IPS DF 6.9 (cell line): Measurements from ENCODE around the gene PRCD.
"Not testable (repeated sequence)": the region's sequence is repeated elsewhere in the genome, so short reads cannot be mapped to it uniquely, and the experiment has no call there.

Experiments
- DNase-seq: peaks from one replicate; pipeline ENCODE4 v3.0.0-alpha.2; 2013; ENCODE audit warnings: low read depth, low spot score
- H3K27ac ChIP-seq: one replicate; pipeline ENCODE4 v1.5.1; 2013; ENCODE audit warnings: low read length, control low read depth
- H3K27me3 ChIP-seq: 2 replicates; pipeline ENCODE4 v1.6.1; 2013; ENCODE audit warnings: mild to moderate bottlenecking, low read length; ENCODE audit not compliant: control insufficient read depth, insufficient read depth
- H3K36me3 ChIP-seq: 2 replicates; pipeline ENCODE4 v1.6.1; 2013; ENCODE audit warnings: low read length; ENCODE audit not compliant: control insufficient read depth, insufficient read depth
- H3K4me1 ChIP-seq: 2 replicates; pipeline ENCODE4 v1.6.1; 2013; ENCODE audit warnings: low read length; ENCODE audit not compliant: control insufficient read depth, insufficient read depth
- H3K4me3 ChIP-seq: 2 replicates; pipeline ENCODE4 v1.5.1; 2013; ENCODE audit warnings: mild to moderate bottlenecking, low read length
- H3K9me3 ChIP-seq: 2 replicates; pipeline ENCODE4 v1.6.1; 2013; ENCODE audit warnings: low read length, inconsistent platforms; ENCODE audit not compliant: control insufficient read depth, insufficient read depth
- WGBS: extraction: QIAGEN DNeasy Blood & Tissue Kit; methylation state at CpG from one replicate; pipeline ENCODE4 v1.1.7; 2013; ENCODE audit warnings: mixed read lengths, missing lambda C conversion rate; ENCODE audit not compliant: insufficient read length, insufficient coverage; 5-methylcytosine and 5-hydroxymethylcytosine counted together

Gene PRCD

GRCh38 chr17:76506408-76507345, 33.2 kb upstream of the PRCD start:
- Histone ChIP-seq H3K36me3 (no peaks in the 10 kb centered on the region), H3K27ac (no peak overlapping the region), H3K4me3 (no peak overlapping the region), H3K27me3 (no peaks in the 10 kb centered on the region; the same call in 1 of the 2 replicates), H3K9me3 (no peaks in the 10 kb centered on the region), H3K4me1 (peaks cover 2% of the 10 kb centered on the region; the same call in 1 of the 2 replicates)
- no CpG with 5 or more reads among the region's 24 CpGs for WGBS
- DNase-seq: no peak

- not testable (repeated sequence) for DNase-seq, H3K27me3 ChIP-seq, H3K4me3 ChIP-seq, H3K4me1 ChIP-seq, H3K36me3 ChIP-seq, H3K9me3 ChIP-seq, H3K27ac ChIP-seq
- WGBS: no CpG with 5 or more reads among the region's 14 CpGs
Observed at GRCh38 chr17:76508472-76509063, 31.3 kb upstream of the PRCD start.

- no CpG with 5 or more reads among the region's 9 CpGs for WGBS
- H3K9me3 ChIP-seq: no peaks in the 10 kb centered on the region
- H3K4me3 ChIP-seq: no peak overlapping the region
- H3K27ac ChIP-seq: no peak overlapping the region
- no peaks in the 10 kb centered on the region; the same call in 1 of the 2 replicates for H3K27me3 ChIP-seq
- no peak for DNase-seq
- H3K36me3 ChIP-seq: no peaks in the 10 kb centered on the region
- no peaks in the 10 kb centered on the region for H3K4me1 ChIP-seq
Observed at GRCh38 chr17:76510831-76511244, 29.0 kb upstream of the PRCD start.

- Histone ChIP-seq H3K27me3 (no peaks in the 10 kb centered on the region; the same call in 1 of the 2 replicates), H3K36me3 (no peaks in the 10 kb centered on the region), H3K9me3 (no peaks in the 10 kb centered on the region), H3K27ac (no peak overlapping the region), H3K4me3 (no peak overlapping the region), H3K4me1 (no peaks in the 10 kb centered on the region)
- WGBS: no CpG with 5 or more reads among the region's 13 CpGs
- no peak for DNase-seq
Observed at GRCh38 chr17:76511668-76512365, 28.0 kb upstream of the PRCD start.

- Histone ChIP-seq H3K4me3 (no peak overlapping the region), H3K27ac (no peak overlapping the region), H3K27me3 (no peaks in the 10 kb centered on the region; the same call in 1 of the 2 replicates), H3K4me1 (no peaks in the 10 kb centered on the region), H3K9me3 (no peaks in the 10 kb centered on the region), H3K36me3 (no peaks in the 10 kb centered on the region)
- no CpG with 5 or more reads among the region's 22 CpGs for WGBS
- no peak for DNase-seq
Observed at GRCh38 chr17:76512366-76513305, 27.2 kb upstream of the PRCD start.

- no peaks in the 10 kb centered on the region for H3K36me3 ChIP-seq
- H3K9me3 ChIP-seq: no peaks in the 10 kb centered on the region
- no CpG with 5 or more reads among the region's 6 CpGs for WGBS
- H3K4me3 ChIP-seq: no peak overlapping the region
- H3K27ac ChIP-seq: no peak overlapping the region
- H3K4me1 ChIP-seq: no peaks in the 10 kb centered on the region
- no peaks in the 10 kb centered on the region; the same call in 1 of the 2 replicates for H3K27me3 ChIP-seq
- no peak for DNase-seq
Observed at GRCh38 chr17:76513306-76513692, 26.5 kb upstream of the PRCD start.

- WGBS: no CpG with 5 or more reads among the region's 6 CpGs
- not testable (repeated sequence) for H3K4me3 ChIP-seq, H3K27ac ChIP-seq, H3K4me1 ChIP-seq, DNase-seq, H3K27me3 ChIP-seq, H3K36me3 ChIP-seq, H3K9me3 ChIP-seq
Observed at GRCh38 chr17:76514355-76514754, 25.5 kb upstream of the PRCD start.

- Histone ChIP-seq H3K27me3 (no peaks in the 10 kb centered on the region; the same call in 1 of the 2 replicates), H3K36me3 (no peaks in the 10 kb centered on the region), H3K9me3 (no peaks in the 10 kb centered on the region), H3K4me1 (no peaks in the 10 kb centered on the region), H3K27ac (no peak overlapping the region), H3K4me3 (no peak overlapping the region)
- WGBS: no CpG with 5 or more reads among the region's 22 CpGs
- DNase-seq: no peak
Observed at GRCh38 chr17:76515274-76515949, 24.4 kb upstream of the PRCD start.

GRCh38 chr17:76517638-76518038, 22.2 kb upstream of the PRCD start:
- no CpG with 5 or more reads among the region's 11 CpGs for WGBS
- Histone ChIP-seq H3K4me3 (no peak overlapping the region), H3K27me3 (no peaks in the 10 kb centered on the region), H3K27ac (no peak overlapping the region), H3K36me3 (no peaks in the 10 kb centered on the region), H3K9me3 (no peaks in the 10 kb centered on the region), H3K4me1 (no peaks in the 10 kb centered on the region)
- no peak for DNase-seq
